ENCODE measurements around the gene ACVR1C.
A peak's percentile ranks its signal among the peaks of the same experiment; 100 is the strongest.

The ACVR1C gene
- total RNA-seq = 0.91 to 12.4 (median 4.3) reads per million in 9 experiments

GRCh38 chr2:157628477-157629415 lies at the start of gene ACVR1C:
Gene ACVR1C (minus strand): TSS chr2:157628864. CDS start chr2:157628644, 220 bp downstream.
- Mint-ChIP-seq H3K4me1 (ENCODE audit: low read depth in 2 of 2) (peaks cover 12 to 26% of the 10 kb centered on the region in 2 donors), H3K9me3 (no peaks in the 10 kb centered on the region), H3K4me3 (peak within 1 kb of the TSS; percentile 91), H3K27ac (peak within 1 kb of the TSS; percentile 31 to 87), H3K36me3 (ENCODE audit: insufficient read depth) (peaks cover 8% of the 10 kb centered on the region), H3K27me3 (no peaks in the 10 kb centered on the region)
- peak; percentile 81 for ATAC-seq (replicated peaks)
- DNase-seq = peak; percentile 55 to 70 (median 65)

GRCh38 chr2:157677941-157678340 lies 49.3 kb upstream of the ACVR1C start:
- H3K36me3 Mint-ChIP-seq (ENCODE audit: insufficient read depth) = no peaks in the 10 kb centered on the region
- peaks cover 0 to 2% of the 10 kb centered on the region in 2 donors for H3K4me1 Mint-ChIP-seq (ENCODE audit: low read depth in 2 of 2)
- H3K4me3 Mint-ChIP-seq = no peak overlapping the region
- no peak for ATAC-seq (replicated peaks)
- peaks cover 0 to 14% of the 10 kb centered on the region in 2 donors for H3K27me3 Mint-ChIP-seq
- H3K27ac Mint-ChIP-seq = no peak overlapping the region
- H3K9me3 Mint-ChIP-seq = no peaks in the 10 kb centered on the region
- no peak for DNase-seq

GRCh38 chr2:157672129-157672528 lies 43.5 kb upstream of the ACVR1C start:
- H3K36me3 Mint-ChIP-seq (ENCODE audit: insufficient read depth) = no peaks in the 10 kb centered on the region
- ATAC-seq (replicated peaks) (no peak), DNase-seq (no peak)
- no peak overlapping the region for H3K4me3 Mint-ChIP-seq
- H3K9me3 Mint-ChIP-seq = no peaks in the 10 kb centered on the region
- peaks cover 9 to 23% of the 10 kb centered on the region in 2 donors for H3K27me3 Mint-ChIP-seq
- no peaks in the 10 kb centered on the region for H3K4me1 Mint-ChIP-seq (ENCODE audit: low read depth in 2 of 2)
- H3K27ac Mint-ChIP-seq = no peak overlapping the region

DNA sequence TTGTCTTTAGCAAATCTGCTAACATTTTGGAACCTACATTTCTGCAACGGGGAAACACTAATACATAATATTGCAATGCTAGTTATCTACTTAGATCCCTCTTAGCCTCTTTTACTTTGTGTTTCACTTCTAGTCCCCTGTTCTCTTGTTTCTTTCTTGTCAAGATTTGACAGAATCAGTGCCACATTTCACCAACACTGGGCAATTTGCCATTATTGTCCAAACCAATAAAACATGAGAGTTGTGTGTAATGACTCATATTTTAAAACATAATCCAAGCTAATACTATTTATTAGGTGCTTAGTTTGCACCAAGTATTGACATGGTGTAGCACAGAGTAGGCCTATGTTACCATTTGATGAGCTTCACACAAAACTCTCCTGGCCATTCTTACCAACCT lies 33.7 kb upstream of the ACVR1C start:
- Mint-ChIP-seq H3K27me3 (no peaks in the 10 kb centered on the region), H3K27ac (no peak overlapping the region), H3K36me3 (ENCODE audit: insufficient read depth) (no peaks in the 10 kb centered on the region), H3K4me3 (no peak overlapping the region), H3K9me3 (peaks cover 0 to 2% of the 10 kb centered on the region in 2 donors), H3K4me1 (ENCODE audit: low read depth in 2 of 2) (no peaks in the 10 kb centered on the region)
- ATAC-seq (replicated peaks) = no peak
- no peak for DNase-seq

DNA sequence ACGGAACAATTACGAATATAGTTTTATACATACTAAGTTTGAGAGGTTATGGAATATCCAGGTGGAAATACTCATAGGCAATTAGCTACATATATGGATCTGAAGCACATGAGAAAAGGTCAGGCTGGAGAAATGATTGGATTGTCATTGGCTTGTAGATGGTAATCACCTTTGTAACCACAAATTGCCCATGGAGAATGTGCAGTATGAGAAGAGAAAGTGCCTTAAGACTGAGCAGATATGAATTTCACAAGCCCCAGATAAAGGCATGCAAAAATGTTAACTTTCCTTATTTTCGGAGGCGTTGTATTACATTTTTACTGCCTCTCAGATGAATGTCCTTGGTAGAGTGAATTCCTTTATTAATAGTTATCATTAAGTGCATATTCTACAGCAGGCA lies 33.1 kb upstream of the ACVR1C start:
- DNase-seq = no peak
- no peak for ATAC-seq (replicated peaks)
- Mint-ChIP-seq H3K9me3 (peaks cover 0 to 2% of the 10 kb centered on the region in 2 donors), H3K36me3 (ENCODE audit: insufficient read depth) (no peaks in the 10 kb centered on the region), H3K27ac (no peak overlapping the region), H3K4me1 (ENCODE audit: low read depth in 2 of 2) (no peaks in the 10 kb centered on the region), H3K4me3 (no peak overlapping the region), H3K27me3 (no peaks in the 10 kb centered on the region)

DNA sequence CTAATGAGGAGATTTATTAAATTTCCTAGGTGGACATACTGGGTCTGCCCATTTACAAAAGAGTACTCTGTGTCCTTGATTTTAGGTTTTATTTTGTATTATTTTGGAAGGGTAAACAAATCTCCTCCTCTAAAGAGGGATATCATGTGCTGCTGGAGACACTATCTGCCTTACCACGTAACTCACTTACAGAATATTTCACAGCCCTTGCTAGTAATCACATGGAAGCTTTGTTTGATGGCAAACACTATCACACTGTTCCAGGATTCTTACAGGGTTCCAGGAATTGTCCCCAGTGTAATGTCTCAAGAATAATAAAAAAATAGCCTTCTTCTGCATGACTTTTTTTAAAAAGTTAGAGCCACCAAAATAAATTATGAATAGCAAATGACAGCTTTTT lies 29.2 kb upstream of the ACVR1C start:
- no peak for DNase-seq
- peaks cover 0 to 2% of the 10 kb centered on the region in 2 donors for H3K9me3 Mint-ChIP-seq
- ATAC-seq (replicated peaks) = no peak
- no peaks in the 10 kb centered on the region for H3K36me3 Mint-ChIP-seq (ENCODE audit: insufficient read depth)
- H3K4me3 Mint-ChIP-seq = no peak overlapping the region
- peaks cover 8 to 13% of the 10 kb centered on the region in 2 donors for H3K27me3 Mint-ChIP-seq
- H3K4me1 Mint-ChIP-seq (ENCODE audit: low read depth in 2 of 2) = no peaks in the 10 kb centered on the region
- H3K27ac Mint-ChIP-seq = no peak overlapping the region

GRCh38 chr2:157657101-157657500 lies 28.4 kb upstream of the ACVR1C start:
- Mint-ChIP-seq H3K27me3 (peaks cover 8 to 13% of the 10 kb centered on the region in 2 donors), H3K36me3 (ENCODE audit: insufficient read depth) (no peaks in the 10 kb centered on the region), H3K9me3 (peaks cover 0 to 2% of the 10 kb centered on the region in 2 donors), H3K4me1 (ENCODE audit: low read depth in 2 of 2) (no peaks in the 10 kb centered on the region), H3K4me3 (no peak overlapping the region), H3K27ac (no peak overlapping the region)
- DNase-seq (no peak), ATAC-seq (replicated peaks) (no peak)

GRCh38 chr2:157644776-157645175 lies 16.1 kb upstream of the ACVR1C start:
- Mint-ChIP-seq H3K27me3 (peaks cover 6 to 11% of the 10 kb centered on the region in 2 donors), H3K36me3 (ENCODE audit: insufficient read depth) (no peaks in the 10 kb centered on the region), H3K4me3 (no peak overlapping the region), H3K9me3 (no peaks in the 10 kb centered on the region), H3K4me1 (ENCODE audit: low read depth in 2 of 2) (no peaks in the 10 kb centered on the region), H3K27ac (no peak overlapping the region)
- no peak for DNase-seq
- no peak for ATAC-seq (replicated peaks)

GRCh38 chr2:157631861-157632260 lies 3.2 kb upstream of the ACVR1C start:
- no peak overlapping the region for H3K4me3 Mint-ChIP-seq
- H3K27ac Mint-ChIP-seq = no peak overlapping the region
- ATAC-seq (replicated peaks) (no peak), DNase-seq (no peak)
- no peaks in the 10 kb centered on the region for H3K9me3 Mint-ChIP-seq
- peaks cover 8% of the 10 kb centered on the region for H3K36me3 Mint-ChIP-seq (ENCODE audit: insufficient read depth)
- peaks cover 6 to 17% of the 10 kb centered on the region in 2 donors for H3K4me1 Mint-ChIP-seq (ENCODE audit: low read depth in 2 of 2)
- H3K27me3 Mint-ChIP-seq = peaks cover 10 to 13% of the 10 kb centered on the region in 2 donors

GRCh38 chr2:157627594-157628476 lies 829 bp downstream of the ACVR1C start:
- Mint-ChIP-seq H3K27me3 (peaks cover 0 to 2% of the 10 kb centered on the region in 2 donors), H3K4me1 (ENCODE audit: low read depth in 2 of 2) (peaks cover 12 to 26% of the 10 kb centered on the region in 2 donors), H3K27ac (peak overlapping the region; percentile 7 to 75), H3K36me3 (ENCODE audit: insufficient read depth) (peaks cover 8% of the 10 kb centered on the region), H3K9me3 (no peaks in the 10 kb centered on the region), H3K4me3 (peak overlapping the region; percentile 91)
- peak; percentile 34 for ATAC-seq (replicated peaks)
- peak in 2 of 3 experiments; percentile 9 to 11 for DNase-seq

DNA sequence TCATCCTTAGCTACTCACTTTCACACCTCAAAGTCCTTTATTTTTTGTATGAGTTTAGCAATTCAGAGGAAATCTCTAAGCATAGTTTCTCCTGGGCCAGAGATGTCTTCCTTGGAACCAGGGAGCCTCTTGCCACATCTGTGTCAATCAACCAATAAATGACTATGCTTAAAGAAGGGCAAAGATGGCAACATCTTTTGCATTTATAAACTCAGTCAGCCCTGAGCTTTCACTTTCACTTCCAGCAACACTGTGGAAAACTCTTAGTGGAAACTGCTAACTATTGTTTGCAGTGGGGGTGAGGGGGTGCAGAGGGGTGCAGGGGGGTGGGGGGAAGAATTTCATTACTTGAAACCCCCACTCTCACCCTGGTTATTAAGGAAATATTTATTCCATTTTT lies 3.4 kb downstream of the ACVR1C start:
- Mint-ChIP-seq H3K27me3 (peaks cover 13 to 15% of the 10 kb centered on the region in 2 donors), H3K4me3 (peak overlapping the region; percentile 64 to 68), H3K36me3 (ENCODE audit: insufficient read depth) (peaks cover 8% of the 10 kb centered on the region), H3K27ac (peak overlapping the region in 1 of 2 donors; percentile 83), H3K4me1 (ENCODE audit: low read depth in 2 of 2) (peaks cover 12 to 26% of the 10 kb centered on the region in 2 donors), H3K9me3 (no peaks in the 10 kb centered on the region)
- ATAC-seq (replicated peaks) = no peak
- DNase-seq = no peak

GRCh38 chr2:157620956-157621355 lies 7.7 kb downstream of the ACVR1C start:
- no peaks in the 10 kb centered on the region for H3K9me3 Mint-ChIP-seq
- no peak overlapping the region for H3K4me3 Mint-ChIP-seq
- no peaks in the 10 kb centered on the region for H3K36me3 Mint-ChIP-seq (ENCODE audit: insufficient read depth)
- peaks cover 19 to 38% of the 10 kb centered on the region in 2 donors for H3K27me3 Mint-ChIP-seq
- DNase-seq (no peak), ATAC-seq (replicated peaks) (no peak)
- H3K27ac Mint-ChIP-seq = no peak overlapping the region
- H3K4me1 Mint-ChIP-seq (ENCODE audit: low read depth in 2 of 2) = peaks cover 6 to 9% of the 10 kb centered on the region in 2 donors

DNA sequence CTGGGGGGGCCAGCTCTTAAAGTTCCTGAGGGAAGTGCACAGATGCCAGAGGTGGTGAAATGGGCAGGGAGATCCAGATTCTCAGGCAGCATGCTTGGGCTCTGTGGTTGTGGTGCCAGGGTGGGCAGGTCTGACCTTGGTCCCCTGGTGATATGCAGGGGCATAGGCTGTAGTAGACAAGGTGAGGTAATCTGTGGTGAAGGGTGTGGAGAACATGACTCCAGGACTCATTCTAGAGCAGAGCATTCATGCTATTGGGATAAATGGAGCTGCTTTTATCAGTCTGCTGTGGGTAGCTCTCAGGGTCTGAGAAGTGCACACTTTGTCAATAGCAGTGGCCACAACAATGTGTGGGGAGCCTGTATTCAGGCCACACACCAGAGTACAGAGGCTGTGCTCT lies 16.9 kb downstream of the ACVR1C start:
- peaks cover 8 to 50% of the 10 kb centered on the region in 2 donors for H3K27me3 Mint-ChIP-seq
- H3K4me1 Mint-ChIP-seq (ENCODE audit: low read depth in 2 of 2) = peaks cover 0 to 2% of the 10 kb centered on the region in 2 donors
- H3K4me3 Mint-ChIP-seq = no peak overlapping the region
- no peak overlapping the region for H3K27ac Mint-ChIP-seq
- no peak for DNase-seq
- peaks cover 0 to 2% of the 10 kb centered on the region in 2 donors for H3K9me3 Mint-ChIP-seq
- H3K36me3 Mint-ChIP-seq (ENCODE audit: insufficient read depth) = no peaks in the 10 kb centered on the region
- no peak for ATAC-seq (replicated peaks)
